ENCODE measurements around the gene MTUS2. TPM values are rescaled to one million over a fixed set of nuclear protein-coding genes. Genes with fewer than 3 reads are reported as not detected.

The MTUS2 gene
- total RNA-seq, 1 donor from 2014 or later = 0.41 TPM

DNA sequence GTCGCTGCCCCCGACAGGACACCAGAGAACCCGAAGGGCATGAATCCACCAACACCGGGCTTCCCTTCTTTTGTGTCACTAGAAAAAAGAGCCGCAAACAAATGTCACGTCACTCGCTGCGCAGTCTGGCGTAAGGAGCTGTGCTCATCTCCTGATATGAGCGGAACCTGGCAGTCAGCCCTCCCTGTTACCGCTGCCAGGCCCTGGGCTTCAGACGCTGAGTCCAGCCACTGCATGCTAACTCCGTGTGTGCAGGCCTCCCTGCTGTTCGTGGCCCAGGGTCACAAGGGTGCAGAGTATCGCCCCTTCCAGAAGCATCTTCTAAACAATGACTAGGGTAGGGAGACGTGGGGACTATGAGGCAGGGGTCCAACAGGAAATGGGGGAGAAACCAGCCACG lies 704.0 kb downstream of the MTUS2 start:
- Histone ChIP-seq H3K36me3 (peaks cover 18% of the 10 kb centered on the region), H3K4me1 (no peaks in the 10 kb centered on the region), H3K27ac (no peak overlapping the region), H3K9me3 (no peaks in the 10 kb centered on the region), H3K27me3 (no peaks in the 10 kb centered on the region), H3K4me3 (no peak overlapping the region)
- ATAC-seq = no peak
- DNase-seq = no peak
- TF ChIP-seq, protein P1, sequence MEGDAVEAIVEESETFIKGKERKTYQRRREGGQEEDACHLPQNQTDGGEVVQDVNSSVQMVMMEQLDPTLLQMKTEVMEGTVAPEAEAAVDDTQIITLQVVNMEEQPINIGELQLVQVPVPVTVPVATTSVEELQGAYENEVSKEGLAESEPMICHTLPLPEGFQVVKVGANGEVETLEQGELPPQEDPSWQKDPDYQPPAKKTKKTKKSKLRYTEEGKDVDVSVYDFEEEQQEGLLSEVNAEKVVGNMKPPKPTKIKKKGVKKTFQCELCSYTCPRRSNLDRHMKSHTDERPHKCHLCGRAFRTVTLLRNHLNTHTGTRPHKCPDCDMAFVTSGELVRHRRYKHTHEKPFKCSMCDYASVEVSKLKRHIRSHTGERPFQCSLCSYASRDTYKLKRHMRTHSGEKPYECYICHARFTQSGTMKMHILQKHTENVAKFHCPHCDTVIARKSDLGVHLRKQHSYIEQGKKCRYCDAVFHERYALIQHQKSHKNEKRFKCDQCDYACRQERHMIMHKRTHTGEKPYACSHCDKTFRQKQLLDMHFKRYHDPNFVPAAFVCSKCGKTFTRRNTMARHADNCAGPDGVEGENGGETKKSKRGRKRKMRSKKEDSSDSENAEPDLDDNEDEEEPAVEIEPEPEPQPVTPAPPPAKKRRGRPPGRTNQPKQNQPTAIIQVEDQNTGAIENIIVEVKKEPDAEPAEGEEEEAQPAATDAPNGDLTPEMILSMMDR (IDR thresholded peaks at IDR 0.05) = no peak
- intact Hi-C loops (cut with DNase I) = no loop called here

DNA sequence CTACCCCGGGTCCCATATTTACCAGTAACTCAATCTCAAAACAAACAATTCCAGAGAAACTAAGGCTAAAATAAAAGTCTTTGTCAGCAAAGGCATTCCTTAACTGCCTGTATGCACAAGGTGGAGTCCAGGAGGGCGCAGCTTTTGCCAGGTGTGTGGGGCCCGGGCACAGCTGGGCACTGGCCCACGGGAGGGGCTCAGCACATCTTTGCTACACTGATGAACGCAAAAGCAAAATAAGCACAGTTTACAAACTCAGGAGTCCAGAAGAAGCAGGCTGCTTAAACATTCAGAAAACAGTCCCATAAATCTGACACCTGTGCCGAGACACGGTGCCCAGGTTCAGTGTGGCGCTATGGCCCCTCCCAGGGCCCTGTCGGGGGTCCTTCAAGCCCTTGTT lies 704.5 kb downstream of the MTUS2 start:
- TF ChIP-seq, protein P1 (IDR thresholded peaks at IDR 0.05) = no peak
- peaks cover 23% of the 10 kb centered on the region for H3K36me3 ChIP-seq
- H3K27ac ChIP-seq = no peak overlapping the region
- intact Hi-C loops (cut with DNase I) = no loop called here
- H3K9me3 ChIP-seq = no peaks in the 10 kb centered on the region
- H3K4me3 ChIP-seq = no peak overlapping the region
- no peaks in the 10 kb centered on the region for H3K27me3 ChIP-seq
- ATAC-seq (no peak), DNase-seq (no peak)
- no peaks in the 10 kb centered on the region for H3K4me1 ChIP-seq

DNA sequence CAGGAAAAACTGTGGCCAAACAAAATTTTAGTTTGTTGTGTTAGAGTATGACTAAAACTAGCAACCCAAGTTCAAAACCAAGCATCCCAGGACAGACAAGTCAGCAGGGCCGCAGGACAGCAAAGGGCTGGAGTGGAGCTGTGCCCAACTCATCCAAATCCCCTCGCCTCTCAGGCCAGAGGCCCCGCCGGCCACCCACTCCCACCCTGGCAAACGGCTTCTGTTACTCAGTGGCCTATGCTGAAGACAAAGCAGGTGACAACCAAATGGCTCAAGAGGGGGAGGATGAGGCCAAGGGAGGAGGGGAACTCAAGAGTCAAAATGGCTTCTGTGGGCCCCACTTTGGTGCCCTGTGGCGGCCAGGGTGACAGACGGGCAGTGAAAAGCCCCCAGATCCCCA lies 705.6 kb downstream of the MTUS2 start:
- Histone ChIP-seq H3K27ac (no peak overlapping the region), H3K4me1 (no peaks in the 10 kb centered on the region), H3K4me3 (no peak overlapping the region), H3K27me3 (no peaks in the 10 kb centered on the region), H3K9me3 (no peaks in the 10 kb centered on the region), H3K36me3 (peaks cover 29% of the 10 kb centered on the region)
- DNase-seq = no peak
- ATAC-seq = no peak
- intact Hi-C loops (cut with DNase I) = no loop called here
- TF ChIP-seq, protein P1 (IDR thresholded peaks at IDR 0.05) = no peak

DNA sequence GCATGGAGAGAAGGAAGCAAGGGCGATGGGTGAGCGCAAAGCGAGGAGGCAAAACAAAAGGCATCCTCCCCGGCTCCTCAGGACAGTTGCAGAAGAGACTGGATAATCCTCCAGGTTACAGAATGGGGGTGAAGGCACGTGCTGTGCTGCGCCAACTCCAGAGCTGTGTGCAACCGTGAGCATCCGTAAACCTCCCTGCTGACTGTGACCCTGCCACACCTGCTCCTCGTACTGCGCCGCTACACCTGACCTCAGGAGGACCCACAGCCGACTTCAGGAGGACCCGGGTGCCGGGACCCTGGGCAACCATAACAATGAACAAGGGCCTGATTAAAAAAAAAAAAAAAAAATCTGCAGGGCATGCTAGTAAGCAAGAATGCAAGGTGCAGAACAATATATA lies 706.6 kb downstream of the MTUS2 start:
- DNase-seq (no peak), ATAC-seq (no peak)
- Histone ChIP-seq H3K36me3 (peaks cover 31% of the 10 kb centered on the region), H3K27me3 (no peaks in the 10 kb centered on the region), H3K9me3 (no peaks in the 10 kb centered on the region), H3K4me3 (no peak overlapping the region), H3K27ac (no peak overlapping the region), H3K4me1 (no peaks in the 10 kb centered on the region)
- TF ChIP-seq, protein P1 (IDR thresholded peaks at IDR 0.05) = no peak
- intact Hi-C loops (cut with DNase I) = no loop called here

DNA sequence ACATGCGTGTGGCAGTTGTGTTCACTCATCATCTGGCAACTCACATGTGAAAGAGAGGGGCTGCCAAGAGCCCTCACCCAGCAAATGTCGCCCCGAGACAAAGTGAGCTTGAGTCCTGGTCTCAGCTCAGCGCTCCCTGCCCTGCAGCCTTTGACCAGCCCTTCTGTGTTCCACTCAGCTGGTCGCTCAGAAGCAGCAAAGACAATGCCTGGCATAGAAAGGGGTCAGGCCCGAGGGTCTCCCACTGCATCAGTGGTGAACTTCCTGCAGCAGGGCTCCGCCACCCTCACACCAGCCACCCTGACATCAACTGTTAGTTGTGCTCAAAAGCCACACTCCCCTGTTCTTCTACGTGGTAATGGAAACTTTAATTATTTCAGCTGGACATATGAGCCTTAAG lies 707.4 kb downstream of the MTUS2 start:
- TF ChIP-seq, protein P1 (IDR thresholded peaks at IDR 0.05) = no peak
- H3K4me3 ChIP-seq = no peak overlapping the region
- no peaks in the 10 kb centered on the region for H3K4me1 ChIP-seq
- H3K9me3 ChIP-seq = no peaks in the 10 kb centered on the region
- H3K27ac ChIP-seq = no peak overlapping the region
- H3K36me3 ChIP-seq = peaks cover 26% of the 10 kb centered on the region
- DNase-seq = no peak
- no peak for ATAC-seq
- intact Hi-C loops (cut with DNase I) = no loop called here
- H3K27me3 ChIP-seq = no peaks in the 10 kb centered on the region

DNA sequence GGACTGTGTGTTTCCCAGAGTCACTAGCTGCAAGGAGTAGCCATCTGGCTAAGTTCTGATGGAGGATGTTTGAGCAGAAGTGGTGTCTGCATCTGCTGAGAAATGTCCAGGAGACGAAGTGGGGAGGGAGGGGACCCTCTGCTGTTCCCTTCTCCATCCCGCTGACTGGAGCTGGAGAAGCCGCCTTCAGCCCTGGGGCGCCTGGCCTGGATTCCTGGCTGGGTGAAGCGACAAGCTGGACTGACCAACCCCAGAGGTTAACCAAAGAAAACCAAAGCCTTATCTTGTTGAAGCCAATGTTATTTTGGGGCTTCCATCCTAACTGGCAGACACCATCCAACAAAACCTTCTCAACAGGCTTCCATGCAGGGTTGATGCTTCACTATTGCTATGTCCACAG lies 707.8 kb downstream of the MTUS2 start:
- Histone ChIP-seq H3K4me3 (no peak overlapping the region), H3K27ac (no peak overlapping the region), H3K9me3 (no peaks in the 10 kb centered on the region), H3K36me3 (peaks cover 22% of the 10 kb centered on the region), H3K4me1 (no peaks in the 10 kb centered on the region), H3K27me3 (no peaks in the 10 kb centered on the region)
- DNase-seq (no peak), ATAC-seq (no peak)
- intact Hi-C loops (cut with DNase I) = no loop called here
- TF ChIP-seq, protein P1 (IDR thresholded peaks at IDR 0.05) = no peak
